Stimulated activated memory B cell treated with anti-CD40 and anti-IgM and Interleukin-4, amounts not matched to agents 10 μg/mL and 1 μg/mL and 100 μg/mL, for 72 hours (primary cell): ENCODE data around the gene ASPN.

Experiments
- ATAC-seq: fragments of 150-1000 bp; cut with Tn5 transposase; 2 replicates; pipeline ENCODE4 v1.10.0; 2021
- H3K27ac Mint-ChIP-seq: one replicate; pipeline ENCODE4 v1.8.0; 2022; ENCODE audit warnings: mild to moderate bottlenecking, mixed read lengths
- H3K27me3 Mint-ChIP-seq: one replicate; pipeline ENCODE4 v1.8.0; 2022; ENCODE audit warnings: mixed read lengths
- H3K36me3 Mint-ChIP-seq: one replicate; pipeline ENCODE4 v1.8.0; 2022; ENCODE audit warnings: mixed read lengths
- H3K4me1 Mint-ChIP-seq: one replicate; pipeline ENCODE4 v1.8.0; 2022; ENCODE audit warnings: mixed read lengths
- H3K4me3 Mint-ChIP-seq: one replicate; pipeline ENCODE4 v1.8.0; 2022; ENCODE audit warnings: mild to moderate bottlenecking, moderate library complexity, mixed read lengths
- H3K9me3 Mint-ChIP-seq: one replicate; pipeline ENCODE4 v1.8.0; 2022; ENCODE audit warnings: mixed read lengths

The ASPN gene

DNA sequence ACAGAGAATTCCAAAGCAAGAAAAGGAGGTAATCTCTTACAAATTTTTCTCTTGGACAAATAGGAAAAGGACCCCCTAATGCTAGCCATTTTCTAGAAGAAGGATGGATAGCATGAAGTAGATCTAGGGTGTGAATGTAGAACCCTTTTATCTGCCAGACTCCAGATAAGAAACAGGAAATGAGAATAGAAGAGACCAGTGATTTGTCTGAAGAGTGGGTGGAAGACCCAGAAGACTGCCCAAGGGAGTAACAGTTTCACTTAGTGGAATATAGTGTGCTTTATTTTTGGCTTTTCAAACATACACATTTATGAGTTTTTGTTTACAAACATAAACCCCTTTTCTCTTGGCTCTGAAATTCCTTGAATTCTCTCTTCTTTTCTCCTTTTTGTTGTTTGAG is 28.4 kb upstream of the ASPN start:
- Mint-ChIP-seq H3K9me3 (no peaks in the 10 kb centered on the region), H3K4me3 (no peak overlapping the region), H3K27ac (no peak overlapping the region), H3K27me3 (no peaks in the 10 kb centered on the region), H3K36me3 (no peaks in the 10 kb centered on the region), H3K4me1 (peaks cover 17% of the 10 kb centered on the region)
- no peak for ATAC-seq

DNA sequence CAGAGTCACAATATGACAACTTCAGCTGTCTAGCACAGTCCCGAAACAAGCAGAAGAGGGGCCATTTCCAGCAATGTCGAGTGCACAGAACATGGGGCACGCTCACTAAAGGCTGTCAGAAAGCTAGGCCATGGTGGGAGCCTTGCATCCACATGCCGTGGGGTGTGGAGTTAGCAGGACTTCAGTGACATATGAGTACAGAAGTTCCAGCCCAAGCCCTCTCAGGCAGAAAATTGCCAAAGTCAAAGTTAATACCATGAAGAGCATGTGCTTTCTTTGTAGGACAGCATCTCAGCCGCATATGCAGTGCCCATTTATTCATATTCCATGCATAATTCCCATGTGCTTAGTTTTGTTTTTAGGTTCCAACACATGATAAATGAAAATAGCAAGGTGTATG is 26.7 kb upstream of the ASPN start:
- H3K9me3 Mint-ChIP-seq: no peaks in the 10 kb centered on the region
- H3K27ac Mint-ChIP-seq: no peak overlapping the region

DNA sequence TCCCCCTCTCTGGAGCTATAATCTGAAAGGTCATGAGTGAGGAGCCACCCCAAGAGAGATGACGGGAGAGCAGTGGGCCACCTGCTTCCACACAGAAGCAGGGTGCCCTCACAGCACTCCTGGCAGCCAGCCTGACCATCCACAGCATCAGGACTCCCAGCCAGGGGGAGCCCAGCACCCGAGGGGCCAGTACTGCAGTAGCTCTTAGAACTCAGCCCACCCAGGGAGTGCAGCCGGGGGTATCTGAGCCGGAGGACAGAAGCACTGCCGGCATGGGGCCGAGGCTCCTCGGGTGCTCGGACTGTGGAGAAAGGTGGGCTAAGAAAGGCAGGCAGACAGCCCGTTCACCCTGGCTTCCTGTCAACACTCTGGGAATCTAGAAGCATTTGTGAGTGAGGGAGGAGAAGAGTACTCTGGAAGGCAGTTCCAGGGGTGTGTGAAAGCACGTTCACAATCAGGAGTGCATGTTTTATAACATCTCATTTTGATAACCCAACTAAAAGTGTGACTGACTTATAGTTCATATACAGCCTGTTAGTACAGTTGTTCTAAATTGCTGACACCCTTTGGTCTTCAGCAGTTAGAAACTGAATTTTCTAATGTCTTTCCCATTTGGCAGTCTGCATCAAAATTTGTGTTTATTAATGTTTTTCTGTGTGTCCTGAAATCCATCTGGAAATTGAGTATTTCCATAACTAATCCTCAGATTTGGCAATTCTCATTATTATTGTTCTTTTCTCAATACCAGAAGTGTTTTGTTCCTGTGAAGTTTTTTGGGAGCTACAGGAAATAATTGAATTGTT is 25.9 kb upstream of the ASPN start:
- no peaks in the 10 kb centered on the region for H3K9me3 Mint-ChIP-seq
- H3K4me1 Mint-ChIP-seq: peaks cover 17% of the 10 kb centered on the region
- ATAC-seq: no peak
- no peak overlapping the region for H3K4me3 Mint-ChIP-seq
- no peak overlapping the region for H3K27ac Mint-ChIP-seq
- H3K36me3 Mint-ChIP-seq: no peaks in the 10 kb centered on the region
- no peaks in the 10 kb centered on the region for H3K27me3 Mint-ChIP-seq

More for the DNA sequence above, 26.7 kb upstream of the ASPN start:
- H3K4me1 Mint-ChIP-seq: peaks cover 17% of the 10 kb centered on the region
- no peak for ATAC-seq
- H3K36me3 Mint-ChIP-seq: no peaks in the 10 kb centered on the region
- no peak overlapping the region for H3K4me3 Mint-ChIP-seq
- no peaks in the 10 kb centered on the region for H3K27me3 Mint-ChIP-seq

DNA sequence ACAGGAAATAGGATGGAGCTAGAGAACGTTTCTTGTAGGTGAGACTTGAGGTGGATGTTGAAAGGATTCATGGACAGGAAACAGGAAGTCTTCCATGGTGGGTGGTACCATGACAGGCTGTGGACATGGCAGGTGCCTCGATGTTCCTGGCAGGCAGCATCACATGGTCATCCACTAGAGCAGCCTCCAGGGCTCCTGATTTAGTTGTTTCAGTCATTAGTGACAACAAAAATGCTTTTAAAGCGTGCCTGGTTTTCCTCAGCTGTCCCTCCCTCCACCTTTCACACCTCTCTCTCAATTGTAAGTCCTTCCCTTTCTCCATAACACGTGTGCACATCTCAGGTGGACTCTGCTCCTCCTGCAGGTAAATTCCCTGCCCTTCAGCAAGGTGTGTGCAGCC is 25.2 kb upstream of the ASPN start:
- no peaks in the 10 kb centered on the region for H3K27me3 Mint-ChIP-seq
- ATAC-seq: no peak
- H3K9me3 Mint-ChIP-seq: no peaks in the 10 kb centered on the region
- H3K36me3 Mint-ChIP-seq: no peaks in the 10 kb centered on the region
- no peak overlapping the region for H3K4me3 Mint-ChIP-seq
- no peak overlapping the region for H3K27ac Mint-ChIP-seq
- peaks cover 13% of the 10 kb centered on the region for H3K4me1 Mint-ChIP-seq

DNA sequence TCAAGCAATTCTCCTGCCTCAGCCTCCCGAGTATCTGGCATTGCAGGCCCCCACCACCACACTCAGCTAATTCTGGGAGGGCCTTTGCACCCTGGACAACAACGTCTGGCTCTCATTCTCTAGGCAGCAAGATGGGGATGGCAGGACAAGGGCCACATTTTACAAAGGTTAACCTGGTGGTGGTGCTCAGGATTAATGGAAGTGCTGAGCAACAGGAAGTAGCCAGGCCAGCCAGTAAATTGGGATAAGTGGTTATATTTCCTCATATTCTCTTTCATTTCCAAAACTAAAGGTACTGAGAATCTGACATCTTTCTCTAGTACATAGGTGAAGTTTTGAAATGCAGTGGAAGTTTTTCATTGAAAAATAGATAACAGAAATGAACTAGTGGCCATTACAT is 24.7 kb upstream of the ASPN start:
- H3K36me3 Mint-ChIP-seq: no peaks in the 10 kb centered on the region
- H3K4me1 Mint-ChIP-seq: peaks cover 13% of the 10 kb centered on the region
- no peaks in the 10 kb centered on the region for H3K27me3 Mint-ChIP-seq
- no peak for ATAC-seq
- H3K9me3 Mint-ChIP-seq: no peaks in the 10 kb centered on the region
- H3K27ac Mint-ChIP-seq: no peak overlapping the region
- H3K4me3 Mint-ChIP-seq: no peak overlapping the region

DNA sequence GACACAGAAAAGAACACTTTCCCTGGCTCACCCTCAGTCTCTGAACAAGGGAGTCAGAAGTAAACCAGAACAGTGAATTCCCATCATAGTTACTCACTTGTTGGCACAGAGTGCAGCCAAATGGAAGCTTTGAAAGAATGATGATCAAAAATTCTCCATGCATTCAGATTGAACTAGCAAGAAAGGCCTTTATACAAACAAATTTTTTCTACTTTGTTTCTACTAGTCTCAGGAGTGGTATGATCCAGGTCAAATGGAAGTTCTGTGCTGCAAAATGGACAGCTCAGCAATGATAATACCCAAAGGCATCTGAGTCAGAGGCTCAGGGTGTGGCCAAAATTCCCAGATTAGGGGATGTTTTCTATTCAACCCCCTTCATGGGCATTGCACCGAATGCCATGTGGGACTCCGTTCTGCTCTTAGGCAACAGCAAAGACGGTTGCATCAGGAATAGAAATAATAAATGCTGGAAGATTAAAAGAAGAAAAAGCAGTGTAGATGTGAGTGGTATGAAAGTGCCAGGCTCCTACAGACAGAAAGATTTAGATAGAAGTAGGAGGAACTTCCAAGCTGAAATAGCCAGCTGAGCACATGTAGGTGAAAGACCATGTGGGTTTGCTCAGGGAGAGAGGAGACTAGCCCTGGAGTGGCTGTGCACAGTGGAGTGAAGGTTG is 24.0 kb upstream of the ASPN start:
- H3K27ac Mint-ChIP-seq: no peak overlapping the region
- H3K9me3 Mint-ChIP-seq: no peaks in the 10 kb centered on the region
- H3K4me3 Mint-ChIP-seq: no peak overlapping the region
- ATAC-seq: no peak
- peaks cover 9% of the 10 kb centered on the region for H3K4me1 Mint-ChIP-seq
- no peaks in the 10 kb centered on the region for H3K27me3 Mint-ChIP-seq
- H3K36me3 Mint-ChIP-seq: no peaks in the 10 kb centered on the region

DNA sequence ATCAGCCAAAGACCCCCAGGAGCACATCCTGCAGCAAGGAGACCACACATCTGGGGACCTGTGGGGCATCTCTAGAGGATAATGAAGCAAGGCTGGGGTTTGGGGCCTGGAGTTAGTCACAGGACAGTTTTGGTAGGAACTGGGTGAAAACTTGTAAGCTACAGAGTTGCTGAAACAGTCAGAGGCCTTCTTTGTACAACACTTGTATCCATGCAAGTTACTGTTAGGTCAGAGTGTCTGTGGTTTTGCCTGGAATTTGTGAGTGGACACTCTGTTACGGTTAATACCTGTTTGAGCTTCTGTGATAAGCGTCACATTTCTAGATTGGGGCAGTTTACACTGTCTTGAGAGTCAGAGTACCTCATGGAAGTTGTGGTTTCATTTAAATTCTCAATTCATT is 22.6 kb upstream of the ASPN start:
- no peaks in the 10 kb centered on the region for H3K4me1 Mint-ChIP-seq
- no peaks in the 10 kb centered on the region for H3K27me3 Mint-ChIP-seq

DNA sequence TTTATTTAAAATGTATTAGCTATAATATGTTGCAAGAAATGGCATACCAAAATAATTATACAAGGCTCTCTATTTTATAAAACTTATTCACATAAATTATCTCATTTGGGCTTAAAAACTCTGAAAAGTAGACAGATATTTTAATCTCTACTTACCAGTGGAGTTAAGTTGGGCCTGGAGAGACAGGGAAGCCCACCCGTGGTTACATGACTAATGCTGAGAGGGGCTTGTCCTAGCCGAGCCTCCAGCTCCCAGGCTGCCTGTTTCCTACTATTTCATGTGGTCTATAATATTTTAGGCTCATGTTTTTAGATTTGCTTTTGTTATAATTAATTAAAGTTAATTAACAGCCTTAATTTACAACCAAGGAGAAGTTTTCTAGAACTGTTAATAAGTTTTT is 20.9 kb upstream of the ASPN start:
- Mint-ChIP-seq H3K4me3 (no peak overlapping the region), H3K36me3 (no peaks in the 10 kb centered on the region), H3K27ac (no peak overlapping the region), H3K4me1 (no peaks in the 10 kb centered on the region), H3K9me3 (no peaks in the 10 kb centered on the region), H3K27me3 (no peaks in the 10 kb centered on the region)
- ATAC-seq: no peak

More for the DNA sequence above, 22.6 kb upstream of the ASPN start:
- Mint-ChIP-seq H3K4me3 (no peak overlapping the region), H3K36me3 (no peaks in the 10 kb centered on the region), H3K9me3 (no peaks in the 10 kb centered on the region), H3K27ac (no peak overlapping the region)
- ATAC-seq: no peak

DNA sequence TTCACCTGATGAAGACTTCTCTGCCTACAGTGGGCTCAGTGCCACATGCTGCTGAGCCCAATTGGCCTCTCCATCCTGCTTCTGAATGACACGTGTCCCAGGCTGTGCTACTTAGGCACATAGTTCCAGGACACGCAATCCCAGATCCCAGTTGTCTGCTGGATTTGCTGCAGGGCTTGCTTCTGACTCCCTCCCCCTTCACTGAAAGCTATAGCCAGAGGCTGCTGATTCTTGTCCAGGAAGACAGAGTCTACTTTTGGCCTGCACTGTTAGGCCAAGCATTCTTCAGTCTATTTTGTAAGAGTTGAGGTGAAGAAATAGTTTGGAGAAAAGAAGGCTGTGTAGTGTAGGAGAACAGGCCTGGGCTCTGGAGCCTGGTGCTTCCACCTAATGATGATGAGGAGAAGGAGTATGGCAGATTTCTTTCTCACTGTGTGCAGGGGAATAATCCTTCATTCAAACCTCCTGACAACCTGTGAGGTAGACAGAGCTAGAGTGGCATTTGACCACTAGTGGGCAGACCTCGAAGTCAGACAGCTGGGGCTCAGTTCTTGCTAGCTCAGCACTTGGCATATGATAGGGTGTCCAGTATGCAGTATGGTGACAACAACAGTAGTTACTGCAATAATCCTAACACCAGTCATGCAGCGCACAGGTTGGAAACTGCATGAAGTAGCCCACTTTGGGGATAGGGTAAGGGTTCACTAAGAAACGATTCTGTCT is 19.5 kb upstream of the ASPN start:
- Mint-ChIP-seq H3K27ac (no peak overlapping the region), H3K9me3 (no peaks in the 10 kb centered on the region), H3K36me3 (no peaks in the 10 kb centered on the region), H3K27me3 (no peaks in the 10 kb centered on the region), H3K4me1 (no peaks in the 10 kb centered on the region), H3K4me3 (no peak overlapping the region)
- ATAC-seq: peak; percentile 67

DNA sequence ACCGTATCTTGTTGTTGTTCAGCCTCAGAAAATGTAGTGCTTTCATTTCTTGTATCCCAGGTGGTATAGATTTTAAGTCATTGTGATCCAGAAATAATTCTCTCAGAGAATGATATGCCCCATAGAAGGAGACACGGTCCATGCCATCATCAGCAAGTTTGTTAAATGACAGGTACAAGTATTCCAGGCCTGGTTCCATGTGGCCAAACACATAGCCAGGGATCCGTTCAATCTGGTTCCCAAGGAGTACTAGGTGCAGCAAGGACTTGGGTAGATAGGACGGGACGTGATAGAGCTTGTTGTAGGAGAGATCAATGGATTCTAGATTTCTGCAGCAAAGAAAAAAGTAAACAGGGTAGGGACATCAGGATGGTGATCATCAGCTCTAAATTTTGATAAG is 18.4 kb upstream of the ASPN start:
- H3K4me3 Mint-ChIP-seq: no peak overlapping the region
- H3K4me1 Mint-ChIP-seq: no peaks in the 10 kb centered on the region
- H3K9me3 Mint-ChIP-seq: no peaks in the 10 kb centered on the region
- no peak for ATAC-seq
- no peaks in the 10 kb centered on the region for H3K27me3 Mint-ChIP-seq
- no peaks in the 10 kb centered on the region for H3K36me3 Mint-ChIP-seq
- H3K27ac Mint-ChIP-seq: no peak overlapping the region

DNA sequence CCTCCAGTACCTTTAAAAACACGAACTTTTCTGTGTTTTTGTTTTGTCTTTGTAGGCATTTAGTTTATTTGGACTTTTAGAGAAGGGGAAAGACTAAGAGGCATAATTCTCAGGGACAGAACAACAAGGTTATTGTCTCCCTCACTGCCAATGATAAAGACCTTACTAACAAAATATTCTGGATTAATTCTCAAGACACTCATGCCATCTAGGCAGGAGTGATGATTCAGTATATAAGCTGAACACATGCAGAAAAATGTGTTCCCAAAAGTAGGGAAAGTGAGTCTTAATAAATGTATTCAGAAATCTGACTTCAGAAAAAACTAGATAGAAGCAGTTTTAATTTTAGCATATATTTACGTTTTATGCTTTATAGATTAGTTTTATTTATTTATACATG is 17.4 kb upstream of the ASPN start:
- ATAC-seq: no peak
- Mint-ChIP-seq H3K4me1 (no peaks in the 10 kb centered on the region), H3K36me3 (no peaks in the 10 kb centered on the region)

DNA sequence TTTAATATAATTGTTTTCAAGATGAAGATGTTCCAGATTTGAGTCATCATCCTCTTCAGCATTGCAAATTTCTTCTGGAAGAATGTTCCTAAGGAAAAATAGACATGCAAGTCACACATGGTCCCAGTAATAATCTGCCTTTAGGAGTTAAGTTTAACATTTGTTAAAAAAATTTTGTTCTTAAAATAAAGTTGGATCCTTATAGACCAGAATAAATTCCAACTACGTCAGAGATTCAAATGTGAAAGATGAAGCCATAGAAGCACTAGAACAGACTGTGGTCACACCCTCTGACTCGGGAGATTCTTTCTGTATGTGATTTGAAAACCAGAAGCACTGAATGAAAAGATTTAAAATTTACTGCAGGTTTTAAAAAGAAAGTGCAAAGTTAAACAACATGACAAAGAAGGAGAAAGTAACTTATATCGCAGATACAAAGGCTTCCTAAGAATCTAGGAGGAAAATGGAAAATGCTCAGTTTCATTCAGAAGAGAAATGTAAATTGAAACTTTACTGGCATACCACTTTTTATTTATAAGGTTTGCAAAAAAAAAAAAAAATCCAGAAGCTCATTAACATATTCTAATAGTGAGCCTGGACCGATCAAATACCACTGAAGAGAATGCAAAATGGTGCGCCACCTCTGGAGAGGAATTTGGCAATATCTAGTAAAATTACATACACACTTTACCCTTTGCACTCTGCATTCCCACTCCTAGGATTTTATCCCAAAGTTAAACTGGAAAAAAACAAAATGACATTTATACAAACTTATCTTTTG is 14.3 kb upstream of the ASPN start:
- Mint-ChIP-seq H3K9me3 (no peaks in the 10 kb centered on the region), H3K36me3 (no peaks in the 10 kb centered on the region), H3K27me3 (no peaks in the 10 kb centered on the region), H3K4me1 (no peaks in the 10 kb centered on the region), H3K4me3 (no peak overlapping the region), H3K27ac (no peak overlapping the region)
- ATAC-seq: no peak

More for the DNA sequence above, 17.4 kb upstream of the ASPN start:
- Mint-ChIP-seq H3K27me3 (no peaks in the 10 kb centered on the region), H3K27ac (no peak overlapping the region), H3K4me3 (no peak overlapping the region), H3K9me3 (no peaks in the 10 kb centered on the region)

DNA sequence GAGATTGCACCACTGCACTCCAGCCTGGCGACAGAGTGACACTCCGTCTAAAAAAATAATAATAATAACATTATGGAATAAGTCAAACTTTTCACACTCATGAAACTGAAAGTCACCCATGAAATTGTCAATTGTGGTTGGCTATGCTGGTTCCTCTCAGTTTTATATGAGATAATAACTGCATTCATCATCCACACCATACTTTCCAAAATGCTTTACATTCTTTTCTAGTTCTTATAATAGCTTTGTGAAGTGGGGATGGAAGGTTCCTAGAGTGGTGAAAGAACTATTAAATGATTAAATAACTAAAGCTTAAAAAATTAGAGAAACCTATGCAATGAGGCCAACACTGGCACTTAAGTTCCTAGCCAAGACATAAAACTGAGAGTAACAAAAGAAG is 12.6 kb upstream of the ASPN start:
- Mint-ChIP-seq H3K4me3 (no peak overlapping the region), H3K36me3 (no peaks in the 10 kb centered on the region), H3K4me1 (no peaks in the 10 kb centered on the region), H3K27ac (no peak overlapping the region), H3K9me3 (no peaks in the 10 kb centered on the region), H3K27me3 (no peaks in the 10 kb centered on the region)
- ATAC-seq: no peak

DNA sequence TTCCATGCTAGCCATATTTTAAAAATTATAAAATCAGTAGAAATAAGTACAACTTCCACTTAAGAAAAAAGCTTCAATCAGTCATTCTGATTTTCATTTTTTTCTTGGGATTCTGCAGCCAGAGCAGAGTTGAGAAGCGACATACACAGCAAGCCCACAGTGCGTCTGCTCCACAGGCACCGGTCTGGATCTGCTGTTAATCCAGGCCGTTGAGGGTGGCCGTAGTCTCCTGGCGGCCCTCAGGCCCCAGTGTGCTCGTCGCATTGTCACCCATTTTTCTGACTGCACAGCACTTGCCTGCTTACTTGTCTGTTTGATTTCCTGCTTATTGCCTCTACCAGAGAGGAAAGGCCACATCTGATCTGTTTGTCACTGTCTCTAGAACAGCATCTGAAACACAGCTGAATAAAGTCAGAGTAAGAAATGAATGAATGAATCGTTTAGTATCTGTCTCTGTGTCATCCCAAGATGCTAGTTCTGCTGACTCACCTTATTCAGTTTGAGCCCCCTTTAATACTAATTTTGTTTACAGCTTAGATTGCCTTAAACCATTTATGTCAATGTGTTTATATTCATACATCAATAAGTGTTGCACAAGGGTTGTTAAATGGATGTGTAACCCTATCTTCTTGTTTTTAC is 11.6 kb upstream of the ASPN start:
- no peak overlapping the region for H3K27ac Mint-ChIP-seq
- no peak for ATAC-seq
- no peaks in the 10 kb centered on the region for H3K36me3 Mint-ChIP-seq
- H3K9me3 Mint-ChIP-seq: no peaks in the 10 kb centered on the region
- no peaks in the 10 kb centered on the region for H3K27me3 Mint-ChIP-seq
- no peak overlapping the region for H3K4me3 Mint-ChIP-seq
- no peaks in the 10 kb centered on the region for H3K4me1 Mint-ChIP-seq
